K562 (cell line): ENCODE data around the gene CYB5D1. TPM values are rescaled to one million over a fixed set of nuclear protein-coding genes. Genes with fewer than 3 reads are reported as not detected.

ENCODE experiments used
- ASH1L ChIP-seq: fragments of 450-650 bp; IDR thresholded peaks from 2 replicates; pipeline ENCODE4 v1.6.1; 2018; ENCODE audit warnings: borderline replicate concordance, mild to moderate bottlenecking, low read depth; ENCODE audit not compliant: partially characterized antibody
- BRF1 ChIP-seq: IDR thresholded peaks from 3 replicates; pipeline ENCODE4 v1.6.1; 2011; ENCODE audit warnings: borderline replicate concordance, mild to moderate bottlenecking; ENCODE audit not compliant: insufficient read length; ENCODE audit errors: extremely low read depth
- KDM1A ChIP-seq, 2 experiments: fragments of 450-650 bp; IDR thresholded peaks; 2 replicates each; pipeline ENCODE4 v1.6.1; 2016; ENCODE audit warnings: mild to moderate bottlenecking in 2 of 2
- KHSRP ChIP-seq: fragments of 450-650 bp; IDR thresholded peaks from 2 replicates; pipeline ENCODE4 v1.6.1; 2017
- L3MBTL2 ChIP-seq: fragments of 450-650 bp; IDR thresholded peaks from 2 replicates; pipeline ENCODE4 v1.6.1; 2016; ENCODE audit warnings: mild to moderate bottlenecking, moderate library complexity
- MTA2 ChIP-seq: fragments of 450-650 bp; IDR thresholded peaks from 2 replicates; pipeline ENCODE4 v1.6.1; 2016; ENCODE audit warnings: low read depth
- NFIX ChIP-seq: fragments of 250-450 bp; sonication (Bioruptor Pico); IDR thresholded peaks from 2 replicates; pipeline ENCODE4 v1.4.0; 2020; ENCODE audit warnings: low read depth, mild to moderate bottlenecking, moderate library complexity
- NFYB ChIP-seq: IDR thresholded peaks from 2 replicates; pipeline ENCODE4 v1.6.1; 2011; ENCODE audit warnings: mild to moderate bottlenecking, moderate library complexity; ENCODE audit not compliant: insufficient read length; ENCODE audit errors: extremely low read depth
- NR2C1 ChIP-seq, 2 experiments: fragments of 450-650 bp; IDR thresholded peaks; 2 replicates each; pipeline ENCODE4 v1.6.1; 2017; ENCODE audit warnings: mild to moderate bottlenecking in 2 of 2, antibody characterized with exemption in 1 of 2, inconsistent platforms in 1 of 2, missing compliant biosample characterization in 1 of 2, missing genetic modification characterization in 1 of 2
- POLR2A ChIP-seq: fragments of 450-650 bp; conservative IDR thresholded peaks from 2 replicates; pipeline ENCODE4 v1.6.1; 2016
- SAFB ChIP-seq: fragments of 200-400 bp; formaldehyde crosslinking; IDR thresholded peaks from 2 replicates; pipeline ENCODE4 v1.6.1; 2017; ENCODE audit warnings: low read depth, low read length, borderline replicate concordance
- SMAD4 ChIP-seq: fragments of 250-450 bp; sonication (Bioruptor Pico); conservative IDR thresholded peaks from 2 replicates; pipeline ENCODE4 v1.8.0; 2021; ENCODE audit warnings: inconsistent platforms, mild to moderate bottlenecking, moderate library complexity
- SP1 ChIP-seq: sonication (generic); formaldehyde crosslinking; IDR thresholded peaks from 2 replicates; pipeline ENCODE4 v1.8.1; 2022; ENCODE audit warnings: mild to moderate bottlenecking, missing genetic modification reagents
- SPI1 ChIP-seq: IDR thresholded peaks from 2 replicates; pipeline ENCODE4 v1.6.1; 2011; ENCODE audit warnings: low read depth, low read length, control low read depth, borderline replicate concordance
- TARDBP ChIP-seq: fragments of 450-650 bp; IDR thresholded peaks from 2 replicates; pipeline ENCODE4 v1.6.1; 2016
- THAP12 ChIP-seq: fragments of 250-450 bp; sonication (Bioruptor Pico); IDR thresholded peaks from 2 replicates; pipeline ENCODE4 v1.9.0; 2021; ENCODE audit warnings: mild to moderate bottlenecking, inconsistent platforms
- TSC22D4 ChIP-seq: fragments of 450-650 bp; IDR thresholded peaks from 2 replicates; pipeline ENCODE4 v1.6.1; 2016; ENCODE audit warnings: missing genetic modification characterization, missing biosample characterization, control low read depth
- ZNF197 ChIP-seq: fragments of 200-800 bp; sonication (Bioruptor generic); IDR thresholded peaks from 2 replicates; pipeline ENCODE4 v1.6.1; 2016; ENCODE audit warnings: low read depth, missing genetic modification characterization, missing compliant biosample characterization
- ZNF778 ChIP-seq: fragments of 450-650 bp; formaldehyde crosslinking; IDR thresholded peaks from 2 replicates; pipeline ENCODE4 v1.4.0; 2020; ENCODE audit warnings: mild to moderate bottlenecking, moderate library complexity
- polyA plus RNA-seq, 8 experiments: library from polyadenylated mRNA; depleted of rRNA in 4 of 8; stranded (reverse) in 5 of 8; unstranded in 3 of 8; fragments of >200 nt; fragmentation: Nextera tagmentation in 2 of 8; fragmentation: Illumina TruSeq in 1 of 8; extraction: Ambion mirVana in 2 of 8; extraction: Trizol in 1 of 8; gene quantifications; 2 replicates each; pipeline versions ENCODE4 v1.2.1 to v1.2.3, GENCODE V29; 2011 to 2014; ENCODE audit warnings: inconsistent platforms in 1 of 8, missing spikeins in 1 of 8
- total RNA-seq, 7 experiments: library from RNA; depleted of rRNA in 6 of 7; stranded (reverse); fragments of >200 nt in 6 of 7; fragmentation: Illumina TruSeq in 2 of 7; extraction: Trizol in 2 of 7; gene quantifications; 2 replicates each; pipeline versions ENCODE4 v1.2.1 to v1.2.3, GENCODE V29; 2011 to 2021; ENCODE audit warnings: low replicate concordance in 1 of 7
- TF ChIP-seq, protein P1 (sequence below): fragments of 450-650 bp; IDR thresholded peaks from 2 replicates; pipeline ENCODE4 v1.6.1; 2017; ENCODE audit warnings: mild to moderate bottlenecking, moderate library complexity
- TF ChIP-seq, protein P2 (sequence below): fragments of 250-450 bp; sonication (Bioruptor Pico); IDR thresholded peaks from 2 replicates; pipeline ENCODE4 v1.8.0; 2022; ENCODE audit warnings: inconsistent platforms
- TF ChIP-seq, protein P3 (sequence below): fragments of 450-650 bp; formaldehyde crosslinking; IDR thresholded peaks from 2 replicates; pipeline ENCODE4 v1.4.0; 2022; ENCODE audit warnings: missing genetic modification characterization

CYB5D1 gene
- total and polyA plus RNA-seq, 9 of the 15 experiments (the other 6 are each of a cell fraction or from before 2014, with no cell fraction given) = 2.4 to 7.9 (median 5.7) TPM

DNA sequence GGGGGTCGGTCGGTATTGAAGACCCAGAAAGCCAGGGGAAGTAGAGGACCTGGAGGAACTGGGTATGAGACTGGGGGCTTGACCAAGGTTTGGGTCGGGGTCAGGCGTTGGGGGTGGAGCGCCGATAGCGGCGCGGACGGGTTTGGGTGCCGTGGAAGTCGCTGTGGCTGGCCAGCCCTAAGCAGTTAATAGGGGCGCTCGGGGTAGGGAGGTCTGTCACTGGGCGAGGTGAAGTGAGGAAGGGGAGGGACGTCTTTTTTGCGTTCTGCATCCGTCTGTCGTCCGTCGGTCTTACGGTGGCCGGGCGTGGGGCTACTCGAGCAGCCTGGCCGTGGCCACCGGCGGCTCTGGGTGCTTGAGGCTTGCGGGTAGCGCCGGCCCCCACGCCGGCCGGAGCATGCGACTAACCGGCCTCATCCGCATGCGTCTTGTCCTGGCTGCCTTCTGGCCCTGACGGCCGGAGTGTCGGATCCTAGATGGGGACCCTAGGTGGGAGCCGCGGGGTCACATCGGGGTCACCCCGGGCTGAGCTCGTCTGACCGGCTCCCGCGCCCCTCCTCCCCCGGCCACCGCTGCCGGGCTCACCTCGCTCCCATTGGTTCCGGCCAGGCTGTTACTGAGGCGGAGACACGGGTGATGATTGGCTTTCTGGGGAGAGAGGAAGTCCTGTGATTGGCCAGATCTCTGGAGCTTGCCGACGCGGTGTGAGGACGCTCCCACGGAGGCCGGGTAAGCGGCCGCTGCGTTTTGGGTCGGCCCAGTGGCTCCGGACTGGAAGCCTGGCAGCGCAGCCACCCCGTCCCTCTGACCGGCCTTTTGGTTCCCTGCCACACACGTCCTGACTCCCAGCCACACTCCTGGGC is 13.3 kb upstream of the CYB5D1 start (continued):
- TF ChIP-seq SMAD4 (peak; percentile 30; the same call in 1 of the 2 replicates), TSC22D4 (tag) (no peak), POLR2A (peak; percentile 79), KHSRP (no peak), SP1 (CRISPR knock-in tag) (peak; percentile 52; the same call in 1 of the 2 replicates), NFYB (peak; percentile 80), ZNF778 (CRISPR knock-in tag) (no peak), SAFB (peak; percentile 65; the same call in 1 of the 2 replicates), THAP12 (0 out of 2 replicates have a peak, but pooled peaks have one; percentile 33), KDM1A (IDR thresholded peaks at IDR 0.05) (no peak), TARDBP (no peak), SPI1 (peak; percentile 86), ZNF197 (CRISPR knock-in tag) (no peak), NR2C1 (IDR thresholded peaks at IDR 0.05) (no peak), NR2C1 (tag; IDR thresholded peaks at IDR 0.05) (peak; percentile 40; the same call in 1 of the 2 replicates), BRF1 (no peak), L3MBTL2 (peak; percentile 43; the same call in 1 of the 2 replicates), ASH1L (peak; percentile 66), MTA2 (no peak), NFIX (no peak)
- TF ChIP-seq, protein P1, sequence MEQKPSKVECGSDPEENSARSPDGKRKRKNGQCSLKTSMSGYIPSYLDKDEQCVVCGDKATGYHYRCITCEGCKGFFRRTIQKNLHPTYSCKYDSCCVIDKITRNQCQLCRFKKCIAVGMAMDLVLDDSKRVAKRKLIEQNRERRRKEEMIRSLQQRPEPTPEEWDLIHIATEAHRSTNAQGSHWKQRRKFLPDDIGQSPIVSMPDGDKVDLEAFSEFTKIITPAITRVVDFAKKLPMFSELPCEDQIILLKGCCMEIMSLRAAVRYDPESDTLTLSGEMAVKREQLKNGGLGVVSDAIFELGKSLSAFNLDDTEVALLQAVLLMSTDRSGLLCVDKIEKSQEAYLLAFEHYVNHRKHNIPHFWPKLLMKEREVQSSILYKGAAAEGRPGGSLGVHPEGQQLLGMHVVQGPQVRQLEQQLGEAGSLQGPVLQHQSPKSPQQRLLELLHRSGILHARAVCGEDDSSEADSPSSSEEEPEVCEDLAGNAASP = no peak
- TF ChIP-seq, protein P2, sequence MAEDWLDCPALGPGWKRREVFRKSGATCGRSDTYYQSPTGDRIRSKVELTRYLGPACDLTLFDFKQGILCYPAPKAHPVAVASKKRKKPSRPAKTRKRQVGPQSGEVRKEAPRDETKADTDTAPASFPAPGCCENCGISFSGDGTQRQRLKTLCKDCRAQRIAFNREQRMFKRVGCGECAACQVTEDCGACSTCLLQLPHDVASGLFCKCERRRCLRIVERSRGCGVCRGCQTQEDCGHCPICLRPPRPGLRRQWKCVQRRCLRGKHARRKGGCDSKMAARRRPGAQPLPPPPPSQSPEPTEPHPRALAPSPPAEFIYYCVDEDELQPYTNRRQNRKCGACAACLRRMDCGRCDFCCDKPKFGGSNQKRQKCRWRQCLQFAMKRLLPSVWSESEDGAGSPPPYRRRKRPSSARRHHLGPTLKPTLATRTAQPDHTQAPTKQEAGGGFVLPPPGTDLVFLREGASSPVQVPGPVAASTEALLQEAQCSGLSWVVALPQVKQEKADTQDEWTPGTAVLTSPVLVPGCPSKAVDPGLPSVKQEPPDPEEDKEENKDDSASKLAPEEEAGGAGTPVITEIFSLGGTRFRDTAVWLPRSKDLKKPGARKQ = no peak
- TF ChIP-seq, protein P3, sequence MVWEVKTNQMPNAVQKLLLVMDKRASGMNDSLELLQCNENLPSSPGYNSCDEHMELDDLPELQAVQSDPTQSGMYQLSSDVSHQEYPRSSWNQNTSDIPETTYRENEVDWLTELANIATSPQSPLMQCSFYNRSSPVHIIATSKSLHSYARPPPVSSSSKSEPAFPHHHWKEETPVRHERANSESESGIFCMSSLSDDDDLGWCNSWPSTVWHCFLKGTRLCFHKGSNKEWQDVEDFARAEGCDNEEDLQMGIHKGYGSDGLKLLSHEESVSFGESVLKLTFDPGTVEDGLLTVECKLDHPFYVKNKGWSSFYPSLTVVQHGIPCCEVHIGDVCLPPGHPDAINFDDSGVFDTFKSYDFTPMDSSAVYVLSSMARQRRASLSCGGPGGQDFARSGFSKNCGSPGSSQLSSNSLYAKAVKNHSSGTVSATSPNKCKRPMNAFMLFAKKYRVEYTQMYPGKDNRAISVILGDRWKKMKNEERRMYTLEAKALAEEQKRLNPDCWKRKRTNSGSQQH (CRISPR knock-in tag) = no peak
